Activated naive CD4-positive, alpha-beta T cell treated with anti-CD3 and anti-CD28 coated beads for 36 hours (primary cell): Measurements from ENCODE around the gene NR2F2. TPM values are rescaled to one million over a fixed set of nuclear protein-coding genes. Genes with fewer than 3 reads are reported as not detected.

Experiments used
- CTCF ChIA-PET: fragments of 350-600 bp; sonication (Branson Sonifier 250); formaldehyde crosslinking; loops from one replicate; lab custom pipeline; 2021; ENCODE audit warnings: antibody characterized with exemption; lab: Charles Lee
- DNase-seq: peaks from one replicate; pipeline ENCODE4 v3.0.0-alpha.2; 2020
- H3K27ac Mint-ChIP-seq: one replicate; pipeline ENCODE4 v1.8.0; 2021; ENCODE audit warnings: mild to moderate bottlenecking, mixed read lengths
- H3K27me3 Mint-ChIP-seq: one replicate; pipeline ENCODE4 v1.8.0; 2021; ENCODE audit warnings: low read depth, mixed read lengths
- H3K36me3 Mint-ChIP-seq: one replicate; pipeline ENCODE4 v1.8.0; 2021; ENCODE audit warnings: low read depth, mixed read lengths
- H3K4me1 Mint-ChIP-seq: one replicate; pipeline ENCODE4 v1.8.0; 2021; ENCODE audit warnings: low read depth, mixed read lengths
- H3K4me3 Mint-ChIP-seq: one replicate; pipeline ENCODE4 v1.8.0; 2021; ENCODE audit warnings: mild to moderate bottlenecking, moderate library complexity, mixed read lengths
- H3K9me3 Mint-ChIP-seq: one replicate; pipeline ENCODE4 v1.8.0; 2021; ENCODE audit warnings: mixed read lengths
- intact Hi-C: fragments of 100-400 bp; cut with micrococcal nuclease; formaldehyde crosslinking; loops from one replicate; pipeline ENCODE4 v1.15.1; 2023
- total RNA-seq, 2 experiments: library from RNA; stranded (reverse); gene quantifications; one replicate each; pipeline ENCODE4 v1.2.3, GENCODE V29; 2021

The NR2F2 gene
- total RNA-seq, 2 experiments from 2014 or later: not detected

GRCh38 chr15:96342406-96343112, 12.1 kb downstream of the NR2F2 start:
- Mint-ChIP-seq H3K4me3 (no peak overlapping the region), H3K36me3 (peaks cover 3% of the 10 kb centered on the region), H3K27me3 (peaks cover 81% of the 10 kb centered on the region), H3K27ac (no peak overlapping the region), H3K4me1 (peaks cover 20% of the 10 kb centered on the region), H3K9me3 (peaks cover 2% of the 10 kb centered on the region)
- intact Hi-C loops: no loop called here
- CTCF ChIA-PET: interaction anchor here (1.4 kb wide), 1 partner anchor 16 kb away, joined by 3 read pairs; no protein-coding TSS in a partner anchor
- DNase-seq: no peak

GRCh38 chr15:96343113-96344059, 12.9 kb downstream of the NR2F2 start:
- intact Hi-C loops: no loop called here
- Mint-ChIP-seq H3K27me3 (peaks cover 87% of the 10 kb centered on the region), H3K27ac (no peak overlapping the region), H3K4me1 (peaks cover 23% of the 10 kb centered on the region), H3K4me3 (no peak overlapping the region), H3K9me3 (no peaks in the 10 kb centered on the region), H3K36me3 (peaks cover 3% of the 10 kb centered on the region)
- CTCF ChIA-PET: no interaction called here
- DNase-seq: no peak

DNA sequence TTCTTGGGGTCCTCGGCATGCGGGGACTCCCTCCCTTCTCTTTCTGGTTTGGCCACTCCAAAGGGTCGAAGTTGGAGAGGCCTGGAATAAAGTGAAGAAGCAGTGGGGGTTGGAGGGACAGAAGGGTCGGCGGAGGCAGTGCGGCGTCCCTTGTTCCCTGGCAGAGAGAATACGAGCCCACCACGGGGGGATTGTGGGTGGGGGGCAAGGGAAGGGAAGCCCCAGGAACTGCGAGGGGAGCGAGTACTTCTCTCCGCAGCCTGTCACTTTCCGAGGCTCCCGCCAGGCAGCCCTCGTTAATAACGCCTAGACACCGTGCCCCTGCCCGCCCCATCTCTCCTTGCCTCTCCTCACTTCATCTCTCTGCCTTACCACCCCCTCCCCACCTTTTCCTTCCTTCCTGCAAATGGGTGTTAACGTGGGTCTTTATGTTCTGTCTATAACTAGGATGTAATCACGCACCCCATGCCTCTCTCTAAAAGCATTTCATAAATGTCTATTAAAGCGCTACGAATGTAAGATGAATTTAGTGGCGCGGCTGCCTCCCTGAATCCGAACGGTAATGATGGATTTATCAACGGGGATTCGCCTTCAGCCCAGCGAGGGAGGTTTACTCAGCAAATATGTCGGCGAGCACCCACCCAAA, 13.7 kb downstream of the NR2F2 start:
- peaks cover 23% of the 10 kb centered on the region for H3K4me1 Mint-ChIP-seq
- no peak for DNase-seq
- H3K9me3 Mint-ChIP-seq: no peaks in the 10 kb centered on the region
- intact Hi-C loops: no loop called here
- H3K27ac Mint-ChIP-seq: no peak overlapping the region
- CTCF ChIA-PET: no interaction called here
- H3K27me3 Mint-ChIP-seq: peaks cover 92% of the 10 kb centered on the region
- H3K4me3 Mint-ChIP-seq: no peak overlapping the region
- peaks cover 3% of the 10 kb centered on the region for H3K36me3 Mint-ChIP-seq

DNA sequence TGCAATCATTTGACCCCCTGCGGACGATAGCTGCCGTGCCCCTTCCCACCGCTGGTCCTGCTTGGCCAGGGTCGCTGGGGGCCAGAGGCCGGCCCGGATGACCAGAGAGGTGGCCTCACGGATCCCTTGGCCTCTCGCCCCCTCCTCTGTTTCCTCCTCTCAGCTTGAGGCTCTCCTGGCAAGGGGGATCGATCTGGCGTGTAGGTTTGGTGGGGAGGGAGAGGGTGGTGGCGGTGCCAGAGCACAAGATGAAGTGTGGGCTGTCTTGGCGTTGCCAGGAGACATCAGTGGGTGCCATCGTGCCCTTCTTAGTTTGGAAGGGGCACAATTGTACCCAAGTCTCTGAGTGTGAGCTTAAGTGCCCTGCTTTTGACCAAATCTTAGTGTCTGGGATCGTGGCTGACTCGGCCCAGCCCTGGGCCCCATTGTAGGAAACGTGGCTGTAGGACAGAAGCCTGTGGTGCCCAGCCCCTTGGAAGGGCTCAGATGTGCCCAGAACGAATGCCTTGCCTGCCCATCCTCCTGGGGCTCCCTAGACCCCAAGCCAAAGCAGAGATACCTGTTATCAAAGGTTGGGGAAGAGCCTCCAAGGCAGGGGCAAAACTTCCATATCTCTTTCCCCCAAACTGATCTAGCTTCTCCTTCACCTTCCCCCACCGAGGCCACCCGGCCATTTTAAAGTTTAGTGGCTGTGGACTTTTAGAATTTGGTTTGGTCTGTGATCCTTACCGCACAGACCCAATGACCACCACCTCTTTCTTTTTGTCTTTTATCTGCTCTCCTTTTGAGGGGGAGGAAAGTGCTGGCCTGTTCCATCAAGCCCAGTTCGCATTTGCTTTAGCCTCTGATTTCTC, 14.4 kb downstream of the NR2F2 start:
- Mint-ChIP-seq H3K4me3 (no peak overlapping the region), H3K27ac (no peak overlapping the region), H3K4me1 (peaks cover 23% of the 10 kb centered on the region), H3K36me3 (peaks cover 3% of the 10 kb centered on the region), H3K27me3 (peaks cover 92% of the 10 kb centered on the region), H3K9me3 (no peaks in the 10 kb centered on the region)
- no peak for DNase-seq
- CTCF ChIA-PET: no interaction called here
- intact Hi-C loops: loop anchor here (1.0 kb wide), 2 partner anchors 18 to 1086 kb away; no protein-coding TSS in a partner anchor

GRCh38 chr15:96345560-96346399, 15.3 kb downstream of the NR2F2 start:
- H3K4me3 Mint-ChIP-seq: no peak overlapping the region
- CTCF ChIA-PET: no interaction called here
- peaks cover 18% of the 10 kb centered on the region for H3K4me1 Mint-ChIP-seq
- peaks cover 3% of the 10 kb centered on the region for H3K36me3 Mint-ChIP-seq
- intact Hi-C loops: loop anchor here (1.0 kb wide), 2 partner anchors 18 to 1086 kb away; no protein-coding TSS in a partner anchor
- no peaks in the 10 kb centered on the region for H3K9me3 Mint-ChIP-seq
- DNase-seq: peak; percentile 27
- H3K27ac Mint-ChIP-seq: no peak overlapping the region
- H3K27me3 Mint-ChIP-seq: peaks cover 91% of the 10 kb centered on the region

DNA sequence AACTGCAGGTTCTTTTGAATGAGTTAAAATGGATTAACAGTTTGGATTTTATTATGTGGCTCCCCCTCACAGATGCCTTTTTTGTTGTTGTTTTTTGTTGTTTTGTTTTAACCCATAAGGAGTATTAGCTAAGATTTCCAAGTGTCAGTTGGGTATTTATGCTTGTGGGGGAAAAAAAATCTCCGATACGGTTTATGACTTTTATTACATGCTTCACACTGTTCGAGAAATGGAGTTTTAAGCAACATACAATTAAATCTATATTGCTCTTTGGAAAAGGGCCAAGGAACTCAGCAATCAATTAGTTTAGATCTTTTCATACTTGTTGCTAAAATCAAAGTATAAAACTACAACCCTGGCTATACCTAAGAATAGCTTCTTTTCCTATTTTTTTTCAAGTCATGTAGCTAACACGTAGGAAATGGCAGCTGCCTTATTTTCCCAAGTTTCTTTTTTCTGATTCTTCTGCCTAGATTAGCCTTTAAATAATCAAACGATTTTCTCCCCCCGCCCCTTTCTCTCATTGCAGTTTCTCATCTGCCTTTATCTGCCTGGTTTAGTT, 16.0 kb downstream of the NR2F2 start:
- Mint-ChIP-seq H3K9me3 (no peaks in the 10 kb centered on the region), H3K36me3 (peaks cover under 1% of the 10 kb centered on the region), H3K4me3 (no peak overlapping the region), H3K4me1 (peaks cover 18% of the 10 kb centered on the region), H3K27ac (no peak overlapping the region), H3K27me3 (peaks cover 93% of the 10 kb centered on the region)
- DNase-seq: no peak
- CTCF ChIA-PET: no interaction called here
- intact Hi-C loops: no loop called here

- Mint-ChIP-seq H3K27ac (no peak overlapping the region), H3K4me1 (peaks cover 22% of the 10 kb centered on the region), H3K27me3 (peaks cover 92% of the 10 kb centered on the region), H3K36me3 (no peaks in the 10 kb centered on the region), H3K9me3 (no peaks in the 10 kb centered on the region), H3K4me3 (no peak overlapping the region)
- CTCF ChIA-PET: interaction anchor here (0.5 kb wide), 1 partner anchor 15 kb away, joined by 3 read pairs; no protein-coding TSS in a partner anchor
- no peak for DNase-seq
- intact Hi-C loops: no loop called here
Measured at GRCh38 chr15:96347181-96348111, 16.9 kb downstream of the NR2F2 start.

GRCh38 chr15:96348112-96349027, 17.9 kb downstream of the NR2F2 start:
- Mint-ChIP-seq H3K27me3 (peaks cover 92% of the 10 kb centered on the region), H3K27ac (no peak overlapping the region), H3K36me3 (no peaks in the 10 kb centered on the region), H3K4me1 (peaks cover 22% of the 10 kb centered on the region), H3K9me3 (no peaks in the 10 kb centered on the region), H3K4me3 (no peak overlapping the region)
- intact Hi-C loops: no loop called here
- no peak for DNase-seq
- CTCF ChIA-PET: no interaction called here

DNA sequence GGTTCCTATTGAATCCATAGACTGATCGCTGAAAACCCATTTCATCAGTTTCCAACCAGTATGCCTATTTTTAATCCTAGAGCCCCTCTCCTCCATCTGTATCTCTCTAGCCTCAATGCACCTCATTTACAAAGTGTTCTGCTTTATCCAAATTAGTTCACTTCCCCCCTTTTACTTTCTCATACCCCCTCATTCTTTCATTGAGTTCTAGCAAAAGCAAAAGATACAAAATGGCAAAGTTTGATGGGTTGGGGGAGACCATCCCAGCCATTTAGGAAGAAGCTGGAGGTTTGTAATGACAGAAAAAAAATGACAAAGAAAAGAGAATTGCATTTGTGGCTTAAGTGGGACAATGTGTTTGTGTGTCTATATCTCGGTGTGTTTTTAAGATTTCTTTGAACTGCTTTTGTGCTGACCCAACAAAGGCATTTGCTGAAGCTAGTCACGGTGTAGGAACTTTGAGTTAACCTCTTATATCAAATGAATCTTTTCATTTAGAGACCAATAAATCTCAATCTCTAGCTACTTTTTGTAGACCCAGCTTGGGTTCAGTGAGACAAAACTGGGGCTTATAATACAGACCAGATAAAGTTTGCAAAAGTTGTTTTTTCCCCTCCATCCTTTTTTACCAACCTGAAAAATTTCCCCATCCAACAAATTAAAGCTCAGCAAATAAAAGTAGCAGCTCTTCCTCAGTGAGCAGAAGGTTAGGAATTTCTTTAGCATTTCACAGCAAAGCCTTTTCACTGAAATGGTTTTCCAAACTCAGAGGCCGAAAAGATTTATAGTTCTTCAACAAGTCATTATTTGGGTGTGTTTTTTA, 18.7 kb downstream of the NR2F2 start:
- intact Hi-C loops: no loop called here
- Mint-ChIP-seq H3K4me1 (peaks cover 22% of the 10 kb centered on the region), H3K27ac (no peak overlapping the region), H3K36me3 (no peaks in the 10 kb centered on the region), H3K9me3 (no peaks in the 10 kb centered on the region), H3K4me3 (no peak overlapping the region), H3K27me3 (peaks cover 88% of the 10 kb centered on the region)
- CTCF ChIA-PET: no interaction called here
- DNase-seq: no peak
